SJSA1 (cell line): Measurements from ENCODE around the gene HABP2. TPM values are rescaled to one million over a fixed set of nuclear protein-coding genes. Genes with fewer than 3 reads are reported as not detected.
A peak's percentile ranks its signal among the peaks of the same experiment; 100 is the strongest.

ENCODE experiments used
- DNase-seq, 2 experiments: peaks; one replicate each; pipeline ENCODE4 v3.0.0-alpha.2; 2015 to 2020; ENCODE audit warnings: low spot score in 2 of 2, low read depth in 1 of 2
- H3K27ac ChIP-seq: fragments of 250-450 bp; sonication (Bioruptor Pico); 2 replicates; pipeline ENCODE4 v1.5.1; 2020; ENCODE audit warnings: mild to moderate bottlenecking, moderate library complexity
- H3K27me3 ChIP-seq: fragments of 250-450 bp; sonication (Bioruptor Pico); replicated peaks from 2 replicates; pipeline ENCODE4 v1.5.1; 2020; ENCODE audit warnings: mild to moderate bottlenecking, moderate library complexity
- H3K36me3 ChIP-seq: fragments of 250-450 bp; sonication (Bioruptor Pico); 2 replicates; pipeline ENCODE4 v1.5.1; 2020; ENCODE audit warnings: mild to moderate bottlenecking
- H3K4me1 ChIP-seq: fragments of 250-450 bp; sonication (Bioruptor Pico); replicated peaks from 2 replicates; pipeline ENCODE4 v1.6.1; 2021; ENCODE audit warnings: mild to moderate bottlenecking
- H3K4me3 ChIP-seq: fragments of 250-450 bp; sonication (Bioruptor Pico); 2 replicates; pipeline ENCODE4 v1.5.1; 2020; ENCODE audit warnings: mild to moderate bottlenecking
- H3K9me3 ChIP-seq: fragments of 250-450 bp; sonication (Bioruptor Pico); replicated peaks from 2 replicates; pipeline ENCODE4 v1.5.1; 2020; ENCODE audit warnings: mild to moderate bottlenecking
- total RNA-seq: library from RNA; depleted of rRNA; stranded (reverse); fragments of >200 nt; shearing (Covaris generic); gene quantifications from 2 replicates; pipeline ENCODE4 v1.2.3, GENCODE V29; 2014

HABP2 gene
- total RNA-seq, 1 experiment from 2014 or later = not detected

DNA sequence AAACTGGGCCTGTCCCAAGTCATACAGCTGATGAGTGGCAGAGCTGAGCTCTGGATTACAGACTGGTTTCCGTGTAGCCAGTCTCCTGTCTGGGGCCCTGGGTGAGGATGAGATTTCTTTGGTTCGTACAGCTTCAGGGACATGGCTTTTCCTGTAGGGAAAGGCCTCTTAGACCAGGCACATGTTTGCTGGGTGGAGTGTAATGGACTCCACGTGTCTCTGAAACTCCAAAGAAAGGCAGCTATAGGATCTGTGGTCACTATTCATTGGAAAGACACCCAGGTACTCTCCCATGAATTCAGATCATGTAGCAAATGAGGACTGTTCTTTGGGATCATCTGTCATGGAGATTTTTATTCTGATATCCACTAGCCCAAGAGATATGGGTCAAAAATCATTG lies 2.4 kb downstream of the HABP2 start:
- H3K4me1 ChIP-seq = no peaks in the 10 kb centered on the region
- H3K36me3 ChIP-seq = no peaks in the 10 kb centered on the region
- peaks cover 16% of the 10 kb centered on the region; the same call in 1 of the 2 replicates for H3K27me3 ChIP-seq
- H3K27ac ChIP-seq = no peak overlapping the region
- no peak for DNase-seq
- no peak overlapping the region for H3K4me3 ChIP-seq
- H3K9me3 ChIP-seq = no peaks in the 10 kb centered on the region

DNA sequence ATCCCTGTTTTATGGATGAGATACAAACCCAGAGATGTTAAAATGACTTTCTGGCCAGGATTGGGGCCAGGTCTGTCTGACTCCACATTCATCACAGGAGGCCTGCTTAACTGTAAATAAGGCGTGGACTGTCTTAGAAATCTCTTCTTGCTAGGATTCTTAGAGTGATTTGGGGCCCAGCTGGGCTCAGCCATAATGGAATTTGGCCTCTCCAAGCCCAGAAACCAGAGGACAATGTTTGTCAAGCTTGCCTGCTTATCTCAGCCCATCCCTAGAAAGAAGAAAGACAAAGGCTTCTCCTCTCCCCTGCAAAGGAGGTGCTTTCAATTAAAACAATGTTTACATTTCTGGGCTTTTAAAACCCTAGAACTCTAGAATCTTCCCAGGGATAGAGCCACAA lies 2.9 kb downstream of the HABP2 start:
- no peak for DNase-seq
- Histone ChIP-seq H3K9me3 (no peaks in the 10 kb centered on the region), H3K4me1 (no peaks in the 10 kb centered on the region), H3K27me3 (peaks cover 12% of the 10 kb centered on the region; the same call in 1 of the 2 replicates), H3K27ac (no peak overlapping the region), H3K4me3 (no peak overlapping the region), H3K36me3 (no peaks in the 10 kb centered on the region)

DNA sequence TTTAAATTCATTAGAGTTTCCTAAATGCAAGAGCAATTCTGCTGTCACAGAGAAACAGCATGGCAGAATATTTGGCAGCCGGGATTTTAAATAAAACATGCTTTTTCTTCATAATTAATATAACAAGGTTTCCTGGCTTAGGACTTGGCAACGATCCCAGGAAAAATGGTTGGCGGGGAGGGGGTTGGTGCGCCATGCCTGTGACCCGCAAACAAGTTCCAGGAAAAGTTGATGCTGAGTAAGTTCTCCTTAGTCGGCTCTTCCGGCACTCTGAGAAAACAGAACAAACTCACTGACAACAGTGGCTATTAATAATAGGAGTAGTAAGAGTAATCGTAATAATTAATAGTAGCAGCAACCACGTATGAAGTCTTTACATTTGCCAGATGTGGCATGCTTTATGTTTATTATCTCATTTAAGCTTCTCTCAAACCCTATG lies 4.6 kb downstream of the HABP2 start:
- no peak overlapping the region for H3K4me3 ChIP-seq
- H3K9me3 ChIP-seq = no peaks in the 10 kb centered on the region
- DNase-seq = no peak
- no peak overlapping the region for H3K27ac ChIP-seq
- peaks cover 7% of the 10 kb centered on the region; the same call in 1 of the 2 replicates for H3K27me3 ChIP-seq
- H3K4me1 ChIP-seq = no peaks in the 10 kb centered on the region
- H3K36me3 ChIP-seq = no peaks in the 10 kb centered on the region

DNA sequence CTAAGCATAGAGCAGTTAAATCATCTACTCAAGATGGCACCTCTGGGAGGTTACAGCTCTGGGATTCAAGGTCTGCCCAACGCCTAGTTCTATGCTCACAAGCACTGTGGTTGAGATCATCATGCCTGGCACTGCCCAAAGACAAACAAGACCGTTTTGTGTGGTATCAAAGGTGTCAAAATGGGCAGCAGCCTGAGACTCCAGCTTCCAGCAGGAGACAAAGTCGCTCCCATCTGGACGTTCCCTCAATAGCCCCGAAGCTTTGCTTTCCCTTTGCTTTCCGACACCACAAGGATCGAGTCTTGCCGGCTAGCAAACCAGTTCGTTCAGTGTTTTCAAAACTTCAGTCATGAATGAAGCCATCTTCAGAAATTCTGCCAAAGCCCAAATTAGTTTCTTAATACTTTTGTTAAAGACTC lies 5.1 kb downstream of the HABP2 start:
- no peak overlapping the region for H3K27ac ChIP-seq
- H3K36me3 ChIP-seq = no peaks in the 10 kb centered on the region
- DNase-seq = no peak
- H3K4me1 ChIP-seq = no peaks in the 10 kb centered on the region
- peaks cover 7% of the 10 kb centered on the region; the same call in 1 of the 2 replicates for H3K27me3 ChIP-seq
- no peak overlapping the region for H3K4me3 ChIP-seq
- no peaks in the 10 kb centered on the region for H3K9me3 ChIP-seq

DNA sequence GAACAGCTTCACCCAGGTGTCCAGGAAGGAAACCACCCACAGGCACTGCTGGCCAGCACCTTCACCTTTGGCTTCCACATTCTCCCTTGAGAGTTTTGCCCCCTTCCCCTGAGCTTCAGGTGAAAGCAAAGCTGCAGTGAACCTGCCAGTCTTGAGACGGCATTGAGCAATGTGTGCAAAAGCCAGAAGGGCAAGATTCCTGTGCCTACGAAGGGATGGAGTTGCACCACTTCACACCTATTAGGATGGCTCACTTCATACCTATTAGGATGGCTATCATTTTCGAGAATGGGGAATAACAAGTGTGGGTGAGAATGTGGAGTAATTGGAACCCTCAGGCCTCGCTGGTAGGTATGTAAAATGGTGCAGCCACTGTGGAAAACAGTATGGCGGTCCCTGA lies 7.2 kb downstream of the HABP2 start:
- Histone ChIP-seq H3K9me3 (no peaks in the 10 kb centered on the region), H3K4me3 (no peak overlapping the region), H3K36me3 (no peaks in the 10 kb centered on the region), H3K27ac (no peak overlapping the region), H3K4me1 (0 out of 2 replicates have a peak, but pooled peaks cover 3% of the 10 kb centered on the region), H3K27me3 (peaks cover 7% of the 10 kb centered on the region; the same call in 1 of the 2 replicates)
- no peak for DNase-seq

DNA sequence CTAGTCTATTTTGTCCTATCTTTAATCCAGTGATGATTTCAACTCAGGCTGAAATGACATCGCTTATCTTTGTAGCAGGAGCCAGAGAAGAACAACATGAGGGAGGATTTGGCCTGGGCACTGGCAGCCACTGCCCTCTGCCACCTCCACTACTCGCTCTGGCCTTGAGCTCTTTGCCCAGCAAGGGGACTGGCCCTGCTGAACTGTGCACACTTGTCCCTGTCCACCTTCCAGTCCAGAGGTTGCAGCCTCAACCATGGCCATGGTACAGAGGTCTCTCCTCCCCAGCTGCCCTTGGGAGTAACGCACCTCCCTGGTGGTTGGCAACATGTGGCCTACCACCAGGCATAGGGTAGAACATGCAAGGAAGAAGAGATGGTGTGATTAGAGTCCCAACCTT lies 8.4 kb downstream of the HABP2 start:
- DNase-seq = no peak
- H3K36me3 ChIP-seq = no peaks in the 10 kb centered on the region
- no peaks in the 10 kb centered on the region for H3K9me3 ChIP-seq
- H3K4me3 ChIP-seq = no peak overlapping the region
- H3K27me3 ChIP-seq = peaks cover 7% of the 10 kb centered on the region; the same call in 1 of the 2 replicates
- 0 out of 2 replicates have a peak, but pooled peaks cover 3% of the 10 kb centered on the region for H3K4me1 ChIP-seq
- H3K27ac ChIP-seq = no peak overlapping the region

DNA sequence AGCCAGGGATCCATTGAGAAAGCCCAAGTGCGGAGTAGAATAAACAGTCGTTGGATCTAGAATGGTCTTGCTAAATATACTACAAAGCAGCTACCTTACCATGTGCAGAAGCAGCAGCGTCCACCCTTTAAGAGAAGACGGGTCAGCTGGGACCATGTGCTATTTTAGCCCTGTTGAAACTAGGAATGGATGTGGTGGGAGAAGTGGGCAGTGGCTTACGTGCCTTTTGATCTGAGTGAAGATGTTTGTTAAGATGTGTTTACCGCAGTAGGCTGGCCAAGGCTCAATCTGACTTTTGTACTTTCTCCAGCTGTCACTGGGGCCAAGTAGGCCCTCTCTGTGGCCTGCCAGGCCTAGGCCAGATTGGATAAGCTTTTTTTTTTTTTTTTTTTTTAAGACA lies 9.2 kb downstream of the HABP2 start:
- Histone ChIP-seq H3K36me3 (no peaks in the 10 kb centered on the region), H3K4me1 (0 out of 2 replicates have a peak, but pooled peaks cover 3% of the 10 kb centered on the region), H3K4me3 (no peak overlapping the region), H3K27me3 (peaks cover 7% of the 10 kb centered on the region; the same call in 1 of the 2 replicates), H3K9me3 (no peaks in the 10 kb centered on the region), H3K27ac (no peak overlapping the region)
- DNase-seq = no peak

DNA sequence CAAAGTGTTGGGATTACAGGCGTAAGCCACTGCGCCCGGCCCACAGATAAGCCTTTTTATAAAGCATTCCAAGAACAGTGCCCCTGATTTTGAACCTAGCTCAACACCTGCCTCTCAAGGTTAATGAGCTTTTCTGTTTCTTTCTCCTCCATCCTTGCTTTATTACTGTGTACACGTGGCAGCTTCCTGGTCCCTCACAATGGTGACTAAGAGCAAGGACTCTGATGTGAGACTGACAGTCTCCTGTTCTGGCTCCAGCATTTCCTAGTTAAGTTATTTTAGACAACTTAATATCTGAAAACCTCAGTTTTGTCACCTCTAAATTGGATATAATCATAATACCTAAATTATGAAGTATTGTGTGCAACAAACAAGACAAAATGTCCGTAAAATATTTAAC lies 9.9 kb downstream of the HABP2 start:
- H3K4me3 ChIP-seq = no peak overlapping the region
- H3K27ac ChIP-seq = no peak overlapping the region
- 0 out of 2 replicates have a peak, but pooled peaks cover 3% of the 10 kb centered on the region for H3K4me1 ChIP-seq
- 0 out of 2 replicates have a peak, but pooled peaks cover 1% of the 10 kb centered on the region for H3K27me3 ChIP-seq
- no peaks in the 10 kb centered on the region for H3K9me3 ChIP-seq
- DNase-seq = no peak
- H3K36me3 ChIP-seq = no peaks in the 10 kb centered on the region

DNA sequence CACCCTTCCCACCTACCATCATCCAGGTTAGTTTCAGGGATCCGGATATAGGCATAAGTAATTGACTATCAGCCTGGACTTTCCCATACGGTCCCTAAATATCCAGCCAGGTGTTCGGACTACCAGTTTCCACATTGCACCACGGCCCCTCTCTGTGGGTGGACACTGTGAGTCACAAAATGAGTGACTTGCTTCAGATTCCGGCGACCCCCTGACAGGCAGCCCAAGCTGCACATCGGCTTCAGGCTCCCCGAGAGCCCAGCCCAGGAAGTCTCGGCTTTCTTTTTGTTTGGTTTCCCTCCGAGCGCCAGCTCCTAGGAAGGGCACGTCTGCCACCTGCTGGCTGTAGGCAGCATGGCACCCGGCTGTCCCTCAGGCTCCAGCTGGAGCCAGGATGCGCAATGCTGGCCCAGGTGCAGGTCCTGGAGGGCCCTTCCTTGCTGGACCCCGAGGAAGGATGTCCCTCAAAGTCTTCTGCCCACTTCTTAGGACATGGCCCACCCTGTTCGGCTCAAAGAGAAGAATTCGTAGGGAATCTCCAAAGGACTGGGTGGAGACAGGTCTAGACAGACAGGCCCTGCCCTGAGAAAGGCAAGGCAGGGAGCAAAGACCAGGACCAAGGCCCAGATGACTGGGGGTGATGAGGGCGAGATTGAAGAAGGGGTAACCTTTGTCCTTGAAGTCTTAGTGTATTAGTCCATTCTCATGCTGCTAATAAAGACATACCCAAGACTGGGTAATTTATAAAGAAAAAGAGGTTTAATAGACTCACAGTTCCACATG lies 10.6 kb downstream of the HABP2 start:
- Histone ChIP-seq H3K36me3 (no peaks in the 10 kb centered on the region), H3K27me3 (no peaks in the 10 kb centered on the region), H3K4me3 (peak overlapping the region; percentile 24), H3K27ac (no peak overlapping the region), H3K4me1 (0 out of 2 replicates have a peak, but pooled peaks cover 3% of the 10 kb centered on the region), H3K9me3 (no peaks in the 10 kb centered on the region)
- peak; percentile 62 to 75 for DNase-seq

DNA sequence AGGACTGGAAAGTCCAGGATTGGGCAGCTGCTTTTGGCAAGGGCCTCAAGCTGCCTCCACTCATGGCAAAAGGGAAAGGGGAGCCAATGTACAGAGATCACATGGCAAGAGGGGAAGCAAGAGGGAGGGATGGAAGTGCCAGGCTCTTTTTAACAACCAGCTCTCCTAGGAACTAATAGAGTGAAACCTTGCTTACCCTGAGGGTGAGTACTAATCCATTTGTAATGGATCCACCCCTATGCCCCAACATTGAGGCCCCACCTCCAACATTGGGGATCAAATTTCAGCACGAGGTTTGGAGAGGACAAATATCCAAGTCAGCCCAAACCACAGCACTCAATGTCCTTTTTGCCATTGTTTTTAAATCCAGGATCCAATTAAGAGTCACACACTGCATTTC lies 12.5 kb downstream of the HABP2 start:
- H3K27ac ChIP-seq = no peak overlapping the region
- DNase-seq = no peak
- H3K36me3 ChIP-seq = no peaks in the 10 kb centered on the region
- 0 out of 2 replicates have a peak, but pooled peaks cover 3% of the 10 kb centered on the region for H3K4me1 ChIP-seq
- H3K27me3 ChIP-seq = no peaks in the 10 kb centered on the region
- no peaks in the 10 kb centered on the region for H3K9me3 ChIP-seq
- no peak overlapping the region for H3K4me3 ChIP-seq

DNA sequence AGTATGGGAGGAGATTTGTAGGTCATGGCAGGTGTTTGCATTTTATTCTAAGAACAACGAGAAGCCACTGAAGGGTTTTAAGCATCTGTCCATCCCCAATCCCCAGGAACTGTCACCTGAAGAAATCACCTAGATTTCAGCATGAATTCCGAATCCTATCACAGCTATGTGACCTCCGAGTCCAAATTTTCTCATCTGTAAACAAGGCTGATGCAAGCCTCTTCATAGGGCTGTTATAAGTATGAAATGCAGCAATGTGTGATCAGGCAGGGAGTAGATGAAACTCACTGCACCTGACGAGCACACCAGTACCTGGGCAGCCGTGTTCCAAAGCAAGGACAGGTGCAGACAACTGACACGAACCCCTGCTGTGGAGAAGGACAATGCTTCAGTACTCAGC lies 14.0 kb downstream of the HABP2 start:
- H3K27me3 ChIP-seq = no peaks in the 10 kb centered on the region
- H3K36me3 ChIP-seq = no peaks in the 10 kb centered on the region
- no peaks in the 10 kb centered on the region for H3K9me3 ChIP-seq
- H3K4me3 ChIP-seq = no peak overlapping the region
- 0 out of 2 replicates have a peak, but pooled peaks cover 3% of the 10 kb centered on the region for H3K4me1 ChIP-seq
- no peak overlapping the region for H3K27ac ChIP-seq
- DNase-seq = no peak

DNA sequence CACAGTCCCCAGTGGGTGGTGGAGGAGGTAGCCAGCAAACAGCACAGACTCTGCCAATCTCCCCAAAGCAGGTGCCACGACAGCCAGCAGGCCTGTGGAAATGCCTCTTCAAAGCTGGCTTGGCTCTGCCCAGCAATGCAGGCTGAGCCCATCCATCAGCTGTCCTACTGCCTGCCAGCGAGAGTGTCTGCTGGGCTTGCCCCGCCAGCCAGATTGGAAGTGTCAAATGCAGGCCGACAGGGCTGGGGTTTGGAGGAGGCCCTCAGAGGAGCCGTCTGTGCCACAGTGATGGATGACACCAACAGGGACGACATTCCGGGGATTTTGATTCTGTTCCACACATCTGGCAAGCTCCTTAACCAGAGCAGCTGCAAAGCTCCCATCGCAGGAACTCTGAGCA lies 16.7 kb downstream of the HABP2 start:
- DNase-seq = no peak

DNA sequence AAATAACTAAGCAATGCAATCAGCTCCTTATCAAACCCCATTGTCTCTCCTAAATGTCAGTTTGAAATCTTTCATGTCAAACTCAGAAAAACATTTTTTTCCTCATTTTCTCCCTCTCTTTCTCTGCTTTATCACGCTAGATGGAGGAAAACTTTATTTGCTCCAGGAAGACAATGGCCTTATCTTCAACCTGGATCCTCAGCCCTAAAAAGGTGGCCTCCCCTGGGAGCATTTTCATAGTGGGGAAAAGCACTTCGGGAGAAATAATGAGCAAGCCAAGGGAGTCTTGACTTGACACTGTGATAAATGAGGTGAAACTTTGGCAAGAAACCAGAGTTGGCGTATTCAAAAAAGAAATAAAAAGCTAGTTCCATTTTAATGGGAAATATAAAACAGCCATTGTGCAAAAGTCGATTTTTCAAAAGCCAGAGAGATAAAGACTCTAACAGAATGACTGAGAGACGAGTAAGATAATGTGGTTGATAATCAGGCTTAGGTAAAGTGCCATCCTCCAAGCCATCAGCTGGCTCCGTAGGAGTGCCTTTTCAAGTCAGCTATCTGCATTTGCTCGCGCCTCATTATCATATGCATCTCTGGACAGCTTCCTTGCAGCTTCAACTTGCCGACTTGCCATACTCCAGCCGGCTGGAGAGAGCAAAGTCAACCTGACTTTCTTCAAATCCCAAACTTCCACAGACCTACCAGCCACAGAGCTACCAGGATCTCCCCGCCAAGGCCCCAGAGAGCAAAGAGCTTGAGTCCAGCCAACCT lies 19.9 kb downstream of the HABP2 start:
- H3K4me3 ChIP-seq = no peak overlapping the region
- H3K4me1 ChIP-seq = no peaks in the 10 kb centered on the region
- H3K9me3 ChIP-seq = no peaks in the 10 kb centered on the region
- no peak for DNase-seq
- H3K27ac ChIP-seq = no peak overlapping the region
- no peaks in the 10 kb centered on the region for H3K36me3 ChIP-seq
- peaks cover 4% of the 10 kb centered on the region; the same call in 1 of the 2 replicates for H3K27me3 ChIP-seq

More for the DNA sequence above, 16.7 kb downstream of the HABP2 start:
- Histone ChIP-seq H3K27ac (no peak overlapping the region), H3K9me3 (no peaks in the 10 kb centered on the region), H3K4me3 (no peak overlapping the region), H3K4me1 (no peaks in the 10 kb centered on the region), H3K27me3 (peaks cover 4% of the 10 kb centered on the region; the same call in 1 of the 2 replicates), H3K36me3 (no peaks in the 10 kb centered on the region)

DNA sequence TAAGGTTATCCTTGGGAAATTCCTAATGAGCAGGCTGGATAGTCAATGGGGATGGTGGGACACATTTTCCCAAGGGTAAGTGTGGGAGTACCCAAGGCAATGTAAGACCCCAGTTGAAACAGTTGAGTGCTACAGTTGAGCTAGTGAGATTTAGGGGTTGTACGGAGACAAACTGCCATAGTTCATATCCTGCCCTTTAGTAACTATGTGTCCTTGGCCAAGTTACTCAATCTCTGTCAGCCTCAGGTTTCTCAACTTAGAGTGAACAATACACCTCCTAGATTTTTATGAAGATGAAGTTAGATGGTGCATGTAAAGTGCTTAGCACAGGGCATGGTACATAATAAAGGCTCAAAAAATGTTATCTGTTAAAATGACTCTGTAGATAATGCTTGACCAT lies 20.5 kb downstream of the HABP2 start:
- Histone ChIP-seq H3K27ac (no peak overlapping the region), H3K4me1 (no peaks in the 10 kb centered on the region), H3K36me3 (no peaks in the 10 kb centered on the region), H3K4me3 (no peak overlapping the region), H3K27me3 (peaks cover 4% of the 10 kb centered on the region; the same call in 1 of the 2 replicates), H3K9me3 (no peaks in the 10 kb centered on the region)
- DNase-seq = no peak
